ACC112 (cell line): ENCODE data around the gene OR5H14.
"Not testable (repeated sequence)": the region's sequence is repeated elsewhere in the genome, so short reads cannot be mapped to it uniquely, and the experiment has no call there.

ENCODE experiments used
- H2AFZ ChIP-seq: fragments of 200-600 bp; sonication (generic); one replicate; pipeline ENCODE4 v1.6.0; 2017; ENCODE audit warnings: antibody characterized with exemption, low read length; ENCODE audit not compliant: unreplicated experiment
- H3K27ac ChIP-seq: fragments of 200-600 bp; sonication (generic); 2 replicates; pipeline ENCODE4 v1.5.1; 2014; ENCODE audit warnings: low read depth, mild to moderate bottlenecking, antibody characterized with exemption, low read length, moderate library complexity
- H3K27me3 ChIP-seq: fragments of 200-600 bp; sonication (generic); 2 replicates; pipeline ENCODE4 v1.6.1; 2014; ENCODE audit warnings: mild to moderate bottlenecking, antibody characterized with exemption, low read length, moderate library complexity, mixed read lengths; ENCODE audit not compliant: insufficient read depth
- H3K36me3 ChIP-seq: fragments of 200-600 bp; sonication (generic); 2 replicates; pipeline ENCODE4 v1.6.1; 2016; ENCODE audit warnings: mild to moderate bottlenecking, antibody characterized with exemption, low read length, moderate library complexity, mixed read lengths; ENCODE audit not compliant: insufficient read depth
- H3K4me1 ChIP-seq: fragments of 200-600 bp; sonication (generic); one replicate; pipeline ENCODE4 v1.6.1; 2016; ENCODE audit warnings: low read length, mixed read lengths; ENCODE audit not compliant: insufficient read depth, unreplicated experiment, control insufficient read depth
- H3K4me3 ChIP-seq: fragments of 200-600 bp; sonication (generic); 2 replicates; pipeline ENCODE4 v1.5.1; 2014; ENCODE audit warnings: mild to moderate bottlenecking, low read depth, low read length
- H3K79me2 ChIP-seq: fragments of 200-600 bp; sonication (generic); one replicate; pipeline ENCODE4 v1.6.0; 2016; ENCODE audit warnings: low read length; ENCODE audit not compliant: control insufficient read depth, unreplicated experiment, insufficient read depth

Gene OR5H14

GRCh38 chr3:98147179-98147578 is at the start of gene OR5H14:
OR5H14 (plus strand) TSS chr3:98147479; CDS start chr3:98149386, 1,907 bp downstream.
- H3K79me2 ChIP-seq, result no peaks in the 10 kb centered on the region
- H3K4me3 ChIP-seq, result no peak within 1 kb of the TSS
- H3K36me3 ChIP-seq, result no peaks in the 10 kb centered on the region
- no peak within 1 kb of the TSS for H3K27ac ChIP-seq
- H3K4me1 ChIP-seq, result no peaks in the 10 kb centered on the region
- H3K27me3 ChIP-seq, result peaks cover 5% of the 10 kb centered on the region; the same call in 1 of the 2 replicates
- no peak within 1 kb of the TSS for H2AFZ ChIP-seq

- Histone ChIP-seq H3K27me3 (no peaks in the 10 kb centered on the region), H3K27ac (no peak overlapping the region), H3K79me2 (no peaks in the 10 kb centered on the region), H2AFZ (no peak overlapping the region), H3K36me3 (no peaks in the 10 kb centered on the region), H3K4me1 (no peaks in the 10 kb centered on the region), H3K4me3 (no peak overlapping the region)
These were observed 47.4 kb upstream of the OR5H14 start for GRCh38 chr3:98099848-98100247.

- no peak overlapping the region for H2AFZ ChIP-seq
- H3K27me3 ChIP-seq, result no peaks in the 10 kb centered on the region
- no peaks in the 10 kb centered on the region for H3K36me3 ChIP-seq
- no peaks in the 10 kb centered on the region for H3K79me2 ChIP-seq
- H3K4me3 ChIP-seq, result no peak overlapping the region
- H3K4me1 ChIP-seq, result no peaks in the 10 kb centered on the region
- no peak overlapping the region for H3K27ac ChIP-seq
These were observed 39.1 kb upstream of the OR5H14 start for GRCh38 chr3:98108162-98108561.

- Histone ChIP-seq H2AFZ (no peak overlapping the region), H3K27ac (no peak overlapping the region), H3K79me2 (no peaks in the 10 kb centered on the region), H3K27me3 (no peaks in the 10 kb centered on the region), H3K4me1 (no peaks in the 10 kb centered on the region), H3K4me3 (no peak overlapping the region), H3K36me3 (no peaks in the 10 kb centered on the region)
These were observed 37.3 kb upstream of the OR5H14 start for GRCh38 chr3:98109807-98110549.

- Histone ChIP-seq H3K79me2 (no peaks in the 10 kb centered on the region), H3K36me3 (no peaks in the 10 kb centered on the region), H2AFZ (no peak overlapping the region), H3K4me3 (no peak overlapping the region), H3K4me1 (no peaks in the 10 kb centered on the region), H3K27me3 (no peaks in the 10 kb centered on the region), H3K27ac (no peak overlapping the region)
These were observed 36.8 kb upstream of the OR5H14 start for GRCh38 chr3:98110550-98110908.

GRCh38 chr3:98114264-98114663 is 33.0 kb upstream of the OR5H14 start:
- H3K79me2 ChIP-seq, result no peaks in the 10 kb centered on the region
- no peak overlapping the region for H3K27ac ChIP-seq
- no peaks in the 10 kb centered on the region for H3K4me1 ChIP-seq
- no peaks in the 10 kb centered on the region for H3K36me3 ChIP-seq
- H2AFZ ChIP-seq, result no peak overlapping the region
- H3K27me3 ChIP-seq, result no peaks in the 10 kb centered on the region
- H3K4me3 ChIP-seq, result no peak overlapping the region

GRCh38 chr3:98115717-98116116 is 31.6 kb upstream of the OR5H14 start:
- Histone ChIP-seq H3K27me3 (no peaks in the 10 kb centered on the region), H2AFZ (no peak overlapping the region), H3K36me3 (no peaks in the 10 kb centered on the region), H3K4me3 (no peak overlapping the region), H3K4me1 (no peaks in the 10 kb centered on the region), H3K79me2 (no peaks in the 10 kb centered on the region), H3K27ac (no peak overlapping the region)

- Histone ChIP-seq H3K27me3 (no peaks in the 10 kb centered on the region), H3K79me2 (no peaks in the 10 kb centered on the region), H3K27ac (no peak within 1 kb of the TSS), H3K4me3 (no peak within 1 kb of the TSS), H2AFZ (no peak within 1 kb of the TSS), H3K4me1 (no peaks in the 10 kb centered on the region), H3K36me3 (no peaks in the 10 kb centered on the region)
These were observed 16.9 kb upstream of the OR5H14 start, which contains the start of gene OR5H1 for GRCh38 chr3:98130421-98130820. OR5H1 (plus strand) TSS chr3:98130721; CDS start chr3:98132698, 1,977 bp downstream.

GRCh38 chr3:98136631-98137030 is 10.6 kb upstream of the OR5H14 start:
- Histone ChIP-seq H3K4me3 (no peak overlapping the region), H3K79me2 (no peaks in the 10 kb centered on the region), H3K27ac (no peak overlapping the region), H3K36me3 (no peaks in the 10 kb centered on the region), H3K27me3 (no peaks in the 10 kb centered on the region), H2AFZ (no peak overlapping the region), H3K4me1 (no peaks in the 10 kb centered on the region)

- H3K4me3 ChIP-seq, H3K27ac ChIP-seq, H3K4me1 ChIP-seq, H3K36me3 ChIP-seq, H3K79me2 ChIP-seq, H3K27me3 ChIP-seq, H2AFZ ChIP-seq: not testable (repeated sequence)
These were observed 9.3 kb upstream of the OR5H14 start for GRCh38 chr3:98137826-98138557.

GRCh38 chr3:98140531-98140930 is 6.7 kb upstream of the OR5H14 start:
- no peak overlapping the region for H2AFZ ChIP-seq

More at GRCh38 chr3:98140531-98140930, 6.7 kb upstream of the OR5H14 start:
- Histone ChIP-seq H3K79me2 (no peaks in the 10 kb centered on the region), H3K36me3 (no peaks in the 10 kb centered on the region), H3K4me1 (no peaks in the 10 kb centered on the region), H3K27me3 (no peaks in the 10 kb centered on the region; the same call in 1 of the 2 replicates), H3K4me3 (no peak overlapping the region), H3K27ac (no peak overlapping the region)
